Measurements from ENCODE around the gene NXPH3.

NXPH3 gene

DNA sequence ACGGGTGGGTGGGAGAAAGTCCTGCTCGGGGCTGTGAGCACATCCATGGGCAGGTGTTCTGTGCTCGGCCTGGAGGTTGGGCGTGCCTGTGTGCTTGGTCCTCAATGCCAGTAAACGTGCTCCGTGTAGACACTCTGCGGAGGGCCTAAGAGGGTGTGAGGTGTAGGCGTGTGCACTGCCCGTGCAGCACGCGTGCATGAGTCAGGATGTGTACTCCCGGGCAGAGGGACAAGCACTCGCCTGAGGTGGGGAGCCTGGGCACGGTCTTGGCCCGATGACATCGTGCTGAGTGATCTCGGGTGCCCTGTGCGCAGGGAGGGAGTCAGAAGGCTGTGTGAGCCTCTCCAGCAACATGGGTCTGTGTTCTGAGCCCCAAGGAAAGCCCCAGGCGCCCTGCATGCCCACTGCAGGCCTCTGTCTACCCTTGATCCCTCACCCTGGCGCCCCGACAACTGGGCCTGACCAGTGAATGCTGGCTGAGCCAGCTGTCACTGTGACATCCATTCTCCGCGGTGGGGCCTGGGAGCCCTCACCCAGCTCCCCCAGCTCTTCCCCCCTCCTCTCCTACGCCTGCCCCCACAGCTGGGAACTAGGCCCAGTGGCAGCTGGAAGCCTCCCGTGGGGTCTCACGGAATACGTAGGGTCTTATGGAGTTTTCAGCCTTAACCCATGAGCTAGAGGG, 23.5 kb upstream of the NXPH3 start:
- H3K27me3 ChIP-seq (ENCODE audit: insufficient read depth, low read length, poor library complexity), result no peaks in the 10 kb centered on the region
- no peaks in the 10 kb centered on the region for H3K79me2 ChIP-seq (ENCODE audit: insufficient read depth, low read length)
- H3K9ac ChIP-seq (ENCODE audit: low read depth, low read length), result no peak overlapping the region
- no peaks in the 10 kb centered on the region for H3K9me3 ChIP-seq (ENCODE audit: insufficient read depth, low read length, severe bottlenecking)
- ATAC-seq (ENCODE audit: insufficient read depth, low read depth), result no peak
- H3K27ac ChIP-seq (ENCODE audit: low read length), result no peak overlapping the region
- TF ChIP-seq EZH2 (IDR thresholded peaks at IDR 0.05; ENCODE audit: borderline replicate concordance, low read depth, low read length, severe bottlenecking), result no peak
- TF ChIP-seq, protein P1, sequence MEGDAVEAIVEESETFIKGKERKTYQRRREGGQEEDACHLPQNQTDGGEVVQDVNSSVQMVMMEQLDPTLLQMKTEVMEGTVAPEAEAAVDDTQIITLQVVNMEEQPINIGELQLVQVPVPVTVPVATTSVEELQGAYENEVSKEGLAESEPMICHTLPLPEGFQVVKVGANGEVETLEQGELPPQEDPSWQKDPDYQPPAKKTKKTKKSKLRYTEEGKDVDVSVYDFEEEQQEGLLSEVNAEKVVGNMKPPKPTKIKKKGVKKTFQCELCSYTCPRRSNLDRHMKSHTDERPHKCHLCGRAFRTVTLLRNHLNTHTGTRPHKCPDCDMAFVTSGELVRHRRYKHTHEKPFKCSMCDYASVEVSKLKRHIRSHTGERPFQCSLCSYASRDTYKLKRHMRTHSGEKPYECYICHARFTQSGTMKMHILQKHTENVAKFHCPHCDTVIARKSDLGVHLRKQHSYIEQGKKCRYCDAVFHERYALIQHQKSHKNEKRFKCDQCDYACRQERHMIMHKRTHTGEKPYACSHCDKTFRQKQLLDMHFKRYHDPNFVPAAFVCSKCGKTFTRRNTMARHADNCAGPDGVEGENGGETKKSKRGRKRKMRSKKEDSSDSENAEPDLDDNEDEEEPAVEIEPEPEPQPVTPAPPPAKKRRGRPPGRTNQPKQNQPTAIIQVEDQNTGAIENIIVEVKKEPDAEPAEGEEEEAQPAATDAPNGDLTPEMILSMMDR (IDR thresholded peaks at IDR 0.05; ENCODE audit: borderline replicate concordance, extremely low read depth, low read length, poor library complexity, severe bottlenecking), result no peak
- H3K4me3 ChIP-seq (ENCODE audit: low read depth in 1 of 2, low read length in 2 of 2), result no peak overlapping the region
- no peaks in the 10 kb centered on the region for H4K20me1 ChIP-seq (ENCODE audit: insufficient read depth, low read length)
- no peak overlapping the region for H3K4me2 ChIP-seq (ENCODE audit: insufficient read depth, low read length)
- DNase-seq, result no peak
- H3K36me3 ChIP-seq (ENCODE audit: insufficient read depth, low read length), result no peaks in the 10 kb centered on the region
- H3K4me1 ChIP-seq (ENCODE audit: insufficient read depth, low read length), result peaks cover 7% of the 10 kb centered on the region
- no peak overlapping the region for H2AFZ ChIP-seq (ENCODE audit: low read depth, low read length)

DNA sequence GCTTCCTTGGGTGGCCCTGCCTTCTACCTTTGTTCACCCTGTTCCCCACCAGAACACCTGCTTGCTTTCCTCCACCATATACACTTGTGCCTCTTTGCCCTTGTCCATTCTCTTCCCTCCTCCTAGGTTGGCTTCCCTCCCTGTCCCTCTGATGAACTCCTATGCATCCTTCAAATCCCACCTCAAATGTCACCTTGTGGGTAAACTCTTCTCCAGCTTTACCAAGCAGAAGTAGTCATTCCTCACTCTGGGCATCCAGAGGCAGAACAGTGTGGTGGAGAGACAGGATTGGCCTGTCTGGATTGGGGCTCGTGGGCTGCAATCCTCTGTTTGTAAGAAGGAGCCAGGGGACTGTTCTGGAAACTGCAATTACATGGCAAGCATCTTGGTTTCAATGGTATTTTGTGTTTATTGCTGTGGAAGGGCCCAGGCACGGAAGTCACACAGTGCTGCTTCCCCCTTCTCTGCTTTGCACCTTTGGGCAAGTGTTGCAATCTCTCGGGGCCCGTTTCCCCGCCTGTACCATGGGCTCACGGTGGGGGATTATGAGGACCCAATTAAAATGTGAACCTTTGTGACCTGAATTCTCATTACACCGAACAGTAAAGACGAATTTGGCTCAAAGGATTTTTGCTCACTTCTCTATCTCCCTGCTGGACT, 21.9 kb upstream of the NXPH3 start:
- H3K27me3 ChIP-seq (ENCODE audit: insufficient read depth, low read length, poor library complexity), result no peaks in the 10 kb centered on the region
- no peak overlapping the region for H3K9ac ChIP-seq (ENCODE audit: low read depth, low read length)
- no peaks in the 10 kb centered on the region for H3K36me3 ChIP-seq (ENCODE audit: insufficient read depth, low read length)
- H2AFZ ChIP-seq (ENCODE audit: low read depth, low read length), result no peak overlapping the region
- H3K4me3 ChIP-seq (ENCODE audit: low read depth in 1 of 2, low read length in 2 of 2), result no peak overlapping the region
- no peak overlapping the region for H3K4me2 ChIP-seq (ENCODE audit: insufficient read depth, low read length)
- H3K9me3 ChIP-seq (ENCODE audit: insufficient read depth, low read length, severe bottlenecking), result no peaks in the 10 kb centered on the region
- DNase-seq (no peak), ATAC-seq (ENCODE audit: insufficient read depth, low read depth) (no peak)
- H4K20me1 ChIP-seq (ENCODE audit: insufficient read depth, low read length), result no peaks in the 10 kb centered on the region
- no peak overlapping the region for H3K27ac ChIP-seq (ENCODE audit: low read length)
- peaks cover 7% of the 10 kb centered on the region for H3K4me1 ChIP-seq (ENCODE audit: insufficient read depth, low read length)
- no peak for TF ChIP-seq EZH2 (IDR thresholded peaks at IDR 0.05; ENCODE audit: borderline replicate concordance, low read depth, low read length, severe bottlenecking)
- TF ChIP-seq, protein P1 (IDR thresholded peaks at IDR 0.05; ENCODE audit: borderline replicate concordance, extremely low read depth, low read length, poor library complexity, severe bottlenecking), result no peak
- H3K79me2 ChIP-seq (ENCODE audit: insufficient read depth, low read length), result no peaks in the 10 kb centered on the region

DNA sequence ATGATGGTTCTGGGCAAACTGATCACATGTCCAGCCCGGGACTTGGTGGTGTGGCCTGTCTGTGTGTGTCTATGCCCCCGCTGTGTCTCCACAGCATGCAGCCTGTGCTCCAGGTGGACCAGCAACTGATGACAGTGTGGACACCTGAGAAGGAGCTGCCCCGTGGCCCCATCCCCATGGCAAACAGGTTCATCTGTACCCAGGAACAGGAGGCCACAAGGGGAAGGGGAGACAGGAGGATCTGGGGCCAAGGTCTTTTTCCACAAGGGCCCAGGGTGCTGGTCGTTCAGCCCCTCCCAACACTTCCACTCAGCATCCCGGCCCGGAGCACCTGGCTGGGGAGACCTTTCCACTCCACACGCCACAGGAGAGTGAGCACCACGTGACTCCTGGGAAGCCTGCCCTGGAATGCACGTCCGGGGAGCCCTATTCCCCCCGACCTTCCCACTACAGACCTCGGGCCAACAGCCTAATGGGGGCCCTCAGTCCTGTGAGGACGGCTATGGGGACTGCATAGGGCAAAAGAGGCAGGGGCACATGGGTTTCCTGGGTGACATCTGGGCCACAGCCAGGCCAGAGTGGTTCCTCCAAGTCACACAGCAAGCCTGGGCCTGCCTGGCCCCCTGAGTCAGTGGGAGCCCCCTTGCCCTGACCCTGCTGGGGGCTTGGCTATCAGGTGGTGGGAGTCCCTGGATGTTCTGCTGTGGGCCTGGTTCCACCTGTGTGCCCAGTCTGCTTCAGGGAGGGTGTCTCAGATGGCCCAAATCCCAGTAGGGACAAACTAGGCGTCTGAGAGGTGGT, 20.8 kb upstream of the NXPH3 start:
- no peaks in the 10 kb centered on the region for H4K20me1 ChIP-seq (ENCODE audit: insufficient read depth, low read length)
- H2AFZ ChIP-seq (ENCODE audit: low read depth, low read length), result no peak overlapping the region
- no peak overlapping the region for H3K27ac ChIP-seq (ENCODE audit: low read length)
- no peak for TF ChIP-seq EZH2 (IDR thresholded peaks at IDR 0.05; ENCODE audit: borderline replicate concordance, low read depth, low read length, severe bottlenecking)
- TF ChIP-seq, protein P1 (IDR thresholded peaks at IDR 0.05; ENCODE audit: borderline replicate concordance, extremely low read depth, low read length, poor library complexity, severe bottlenecking), result no peak
- no peak overlapping the region for H3K4me2 ChIP-seq (ENCODE audit: insufficient read depth, low read length)
- H3K27me3 ChIP-seq (ENCODE audit: insufficient read depth, low read length, poor library complexity), result no peaks in the 10 kb centered on the region
- DNase-seq, result no peak
- H3K4me3 ChIP-seq (ENCODE audit: low read depth in 1 of 2, low read length in 2 of 2), result no peak overlapping the region
- no peaks in the 10 kb centered on the region for H3K36me3 ChIP-seq (ENCODE audit: insufficient read depth, low read length)
- no peaks in the 10 kb centered on the region for H3K79me2 ChIP-seq (ENCODE audit: insufficient read depth, low read length)
- ATAC-seq (ENCODE audit: insufficient read depth, low read depth), result no peak
- no peak overlapping the region for H3K9ac ChIP-seq (ENCODE audit: low read depth, low read length)
- H3K9me3 ChIP-seq (ENCODE audit: insufficient read depth, low read length, severe bottlenecking), result no peaks in the 10 kb centered on the region
- H3K4me1 ChIP-seq (ENCODE audit: insufficient read depth, low read length), result peaks cover 7% of the 10 kb centered on the region

Data from DND-41 (cell line).